GM13976 (cell line): Measurements from ENCODE around the gene ZFYVE9.

ENCODE experiments used
- DNase-seq: peaks from one replicate; pipeline ENCODE4 v3.0.0; 2012; ENCODE audit warnings: low spot score
- in situ Hi-C: fragments of 300-500 bp; cut with MboI; formaldehyde crosslinking; loops from one replicate; pipeline ENCODE4 v1.12.0; 2022; ENCODE audit warnings: low sequenced_read_pairs, mixed read lengths, inconsistent platforms; ENCODE audit not compliant: unreplicated experiment
- TF ChIP-seq, protein P1 (sequence below): IDR thresholded peaks from 2 replicates; pipeline ENCODE4 v1.5.1; 2012; ENCODE audit warnings: borderline replicate concordance, mild to moderate bottlenecking; ENCODE audit not compliant: insufficient read depth; ENCODE audit errors: extremely low read depth, missing control alignments, control extremely low read depth

Gene ZFYVE9

DNA sequence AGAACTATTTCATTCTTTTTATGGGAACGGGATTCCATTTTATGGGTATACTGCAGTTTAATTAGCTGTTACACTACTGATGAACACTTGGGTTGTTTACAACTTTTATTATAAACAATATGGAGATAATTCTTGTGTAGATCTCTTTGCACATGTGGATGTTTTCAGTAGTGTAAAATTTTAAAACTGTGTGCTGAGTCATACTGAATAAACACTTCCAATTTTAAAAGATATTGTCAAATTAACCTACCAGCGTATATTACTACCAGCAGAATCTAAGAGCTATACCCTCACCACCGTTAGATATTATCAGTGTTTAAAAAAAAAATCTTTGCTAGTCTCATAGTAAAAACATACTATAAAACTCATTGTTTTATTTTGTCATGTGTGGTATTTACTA is 118.0 kb downstream of the ZFYVE9 start:
- TF ChIP-seq, protein P1, sequence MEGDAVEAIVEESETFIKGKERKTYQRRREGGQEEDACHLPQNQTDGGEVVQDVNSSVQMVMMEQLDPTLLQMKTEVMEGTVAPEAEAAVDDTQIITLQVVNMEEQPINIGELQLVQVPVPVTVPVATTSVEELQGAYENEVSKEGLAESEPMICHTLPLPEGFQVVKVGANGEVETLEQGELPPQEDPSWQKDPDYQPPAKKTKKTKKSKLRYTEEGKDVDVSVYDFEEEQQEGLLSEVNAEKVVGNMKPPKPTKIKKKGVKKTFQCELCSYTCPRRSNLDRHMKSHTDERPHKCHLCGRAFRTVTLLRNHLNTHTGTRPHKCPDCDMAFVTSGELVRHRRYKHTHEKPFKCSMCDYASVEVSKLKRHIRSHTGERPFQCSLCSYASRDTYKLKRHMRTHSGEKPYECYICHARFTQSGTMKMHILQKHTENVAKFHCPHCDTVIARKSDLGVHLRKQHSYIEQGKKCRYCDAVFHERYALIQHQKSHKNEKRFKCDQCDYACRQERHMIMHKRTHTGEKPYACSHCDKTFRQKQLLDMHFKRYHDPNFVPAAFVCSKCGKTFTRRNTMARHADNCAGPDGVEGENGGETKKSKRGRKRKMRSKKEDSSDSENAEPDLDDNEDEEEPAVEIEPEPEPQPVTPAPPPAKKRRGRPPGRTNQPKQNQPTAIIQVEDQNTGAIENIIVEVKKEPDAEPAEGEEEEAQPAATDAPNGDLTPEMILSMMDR: no peak
- DNase-seq: no peak
- in situ Hi-C loops: no loop called here

DNA sequence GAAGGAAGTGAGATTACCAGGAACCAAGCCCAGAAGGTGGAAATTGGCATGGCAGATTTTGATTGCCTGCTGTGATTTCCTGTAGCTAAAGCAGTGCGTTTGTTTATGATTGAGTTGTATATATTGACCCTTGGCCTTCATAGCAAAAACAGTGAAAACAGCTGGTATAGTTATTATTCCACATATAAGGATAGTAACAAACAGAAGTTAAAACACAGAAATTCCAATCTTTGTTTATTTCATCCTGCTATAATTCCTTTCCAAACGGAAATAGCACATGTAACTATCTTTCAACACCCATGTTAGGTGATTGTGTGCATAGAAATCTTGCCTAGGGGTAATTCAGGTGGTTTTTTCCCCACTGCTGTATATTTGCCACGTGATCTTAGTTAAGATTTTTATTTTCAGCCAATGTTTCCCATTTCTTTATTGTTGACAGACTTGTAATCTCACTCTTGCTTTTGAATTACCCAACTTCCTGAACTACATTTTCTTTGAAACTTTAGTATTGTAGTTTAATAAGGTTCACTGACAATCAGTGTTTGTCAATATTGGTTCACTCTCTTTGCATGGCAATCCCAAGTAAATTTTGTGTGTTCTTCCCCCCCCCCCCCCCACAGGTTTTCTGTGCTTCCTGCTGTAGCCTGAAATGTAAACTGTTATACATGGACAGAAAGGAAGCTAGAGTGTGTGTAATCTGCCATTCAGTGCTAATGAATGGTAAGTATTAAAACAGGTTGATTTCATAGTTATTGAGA is 121.4 kb downstream of the ZFYVE9 start:
- DNase-seq: no peak
- in situ Hi-C loops: no loop called here
- TF ChIP-seq, protein P1: no peak

DNA sequence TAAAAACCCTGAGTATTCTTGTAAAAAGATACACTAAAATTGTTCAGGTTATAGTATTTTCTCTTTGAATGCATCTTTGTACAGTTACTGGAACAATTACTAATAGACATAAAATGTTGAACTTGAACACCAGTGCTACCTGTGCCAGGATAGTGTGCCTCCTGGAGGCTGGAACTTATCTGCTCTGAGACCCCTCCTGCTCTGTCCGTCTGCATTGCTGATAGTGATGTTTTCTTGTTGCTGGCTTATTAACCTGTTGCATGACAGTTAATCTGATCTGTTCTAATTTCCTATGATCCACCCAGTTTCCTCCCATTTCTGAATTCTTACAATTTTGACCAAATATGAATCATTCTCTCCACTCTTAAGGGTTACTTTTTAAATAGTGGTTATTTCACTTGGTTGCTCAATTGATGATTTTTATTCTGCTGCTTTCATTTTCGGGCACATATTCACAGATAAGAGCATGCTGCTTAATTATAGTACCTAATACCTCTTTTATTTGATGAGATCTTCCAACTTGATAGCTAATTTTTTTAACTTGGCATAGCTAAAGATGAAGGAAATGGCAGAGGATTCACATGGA is 122.7 kb downstream of the ZFYVE9 start:
- TF ChIP-seq, protein P1: no peak
- no peak for DNase-seq
- in situ Hi-C loops: no loop called here

DNA sequence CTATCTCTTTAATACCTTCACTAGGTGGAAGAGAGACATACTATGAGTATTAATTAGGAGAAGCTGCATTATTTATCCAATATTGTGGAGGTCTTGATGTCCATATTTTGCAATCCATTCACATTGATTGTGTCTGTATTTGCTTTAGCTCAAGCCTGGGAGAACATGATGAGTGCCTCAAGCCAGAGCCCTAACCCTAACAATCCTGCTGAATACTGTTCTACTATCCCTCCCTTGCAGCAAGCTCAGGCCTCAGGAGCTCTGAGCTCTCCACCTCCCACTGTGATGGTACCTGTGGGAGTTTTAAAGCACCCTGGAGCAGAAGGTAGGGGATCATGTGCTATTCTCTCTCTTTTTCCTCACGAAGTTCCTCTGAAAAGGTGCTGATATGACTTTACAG is 124.6 kb downstream of the ZFYVE9 start:
- in situ Hi-C loops: no loop called here
- TF ChIP-seq, protein P1: no peak
- DNase-seq: no peak

DNA sequence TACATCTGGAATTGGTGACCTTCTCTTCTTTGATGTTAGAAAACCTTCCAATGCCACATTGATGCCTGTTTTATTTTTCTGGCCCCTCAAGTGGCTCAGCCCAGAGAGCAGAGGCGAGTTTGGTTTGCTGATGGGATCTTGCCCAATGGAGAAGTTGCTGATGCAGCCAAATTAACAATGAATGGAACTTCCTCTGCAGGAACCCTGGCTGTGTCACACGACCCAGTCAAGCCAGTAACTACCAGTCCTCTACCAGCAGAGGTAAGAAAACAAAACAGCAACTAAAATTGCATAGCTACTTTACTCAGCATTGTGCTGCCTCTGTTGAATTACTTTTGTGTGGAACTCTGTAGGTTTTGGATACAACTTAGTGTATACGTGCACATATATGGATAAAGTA is 126.5 kb downstream of the ZFYVE9 start:
- TF ChIP-seq, protein P1: no peak
- in situ Hi-C loops: no loop called here
- no peak for DNase-seq

DNA sequence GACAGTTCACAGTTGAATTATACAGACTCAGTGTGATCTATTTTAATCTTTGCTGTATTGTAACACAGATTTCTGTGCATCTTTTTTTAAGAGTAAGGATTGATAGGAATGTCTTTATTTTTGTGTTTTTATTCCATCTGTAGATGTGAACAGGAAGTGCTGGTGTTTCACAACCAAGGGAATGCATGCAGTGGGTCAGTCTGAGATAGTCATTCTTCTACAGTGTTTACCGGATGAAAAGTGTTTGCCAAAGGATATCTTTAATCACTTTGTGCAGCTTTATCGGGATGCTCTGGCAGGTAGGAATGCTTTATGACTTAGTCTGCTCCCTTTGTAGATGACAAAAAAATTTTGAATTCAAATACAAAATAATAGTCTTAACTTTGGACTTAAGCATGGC is 139.6 kb downstream of the ZFYVE9 start:
- TF ChIP-seq, protein P1: no peak
- no peak for DNase-seq
- in situ Hi-C loops: no loop called here
